ENCODE measurements around the gene AMBRA1.
"Not testable (repeated sequence)": the region's sequence is repeated elsewhere in the genome, so short reads cannot be mapped to it uniquely, and the experiment has no call there.

Gene AMBRA1

GRCh38 chr11:46588915-46589314 is 4.9 kb downstream of the AMBRA1 start:
- TF ChIP-seq CTCF (conservative IDR thresholded peaks at IDR 0.05) (no peak), ZFX (IDR thresholded peaks at IDR 0.05) (no peak)
- no peak overlapping the region for H3K27ac ChIP-seq

- TF ChIP-seq CTCF (conservative IDR thresholded peaks at IDR 0.05), result no peak
- no peak for TF ChIP-seq ZFX (IDR thresholded peaks at IDR 0.05)
- no peak overlapping the region for H3K27ac ChIP-seq
Observed at GRCh38 chr11:46588131-46588530, 5.7 kb downstream of the AMBRA1 start.

- not testable (repeated sequence) for H3K27ac ChIP-seq
Observed at GRCh38 chr11:46583513-46583912, 10.3 kb downstream of the AMBRA1 start.

- TF ChIP-seq CTCF (conservative IDR thresholded peaks at IDR 0.05) (no peak), ZFX (IDR thresholded peaks at IDR 0.05) (no peak)
- H3K27ac ChIP-seq, result no peak overlapping the region
Observed at GRCh38 chr11:46582588-46582987, 11.2 kb downstream of the AMBRA1 start.

- TF ChIP-seq CTCF (conservative IDR thresholded peaks at IDR 0.05), result no peak
- no peak for TF ChIP-seq ZFX (IDR thresholded peaks at IDR 0.05)
- H3K27ac ChIP-seq, result no peak overlapping the region
Observed at GRCh38 chr11:46577058-46577457, 16.8 kb downstream of the AMBRA1 start.

- TF ChIP-seq CTCF (conservative IDR thresholded peaks at IDR 0.05) (no peak), ZFX (IDR thresholded peaks at IDR 0.05) (no peak)
- no peak overlapping the region for H3K27ac ChIP-seq
Observed at GRCh38 chr11:46574656-46575055, 19.2 kb downstream of the AMBRA1 start.

GRCh38 chr11:46570790-46571398 is 22.9 kb downstream of the AMBRA1 start:
- TF ChIP-seq CTCF (conservative IDR thresholded peaks at IDR 0.05) (no peak), ZFX (IDR thresholded peaks at IDR 0.05) (no peak)
- H3K27ac ChIP-seq, result no peak overlapping the region

- TF ChIP-seq CTCF (conservative IDR thresholded peaks at IDR 0.05) (no peak), ZFX (IDR thresholded peaks at IDR 0.05) (no peak)
- no peak overlapping the region for H3K27ac ChIP-seq
Observed at GRCh38 chr11:46565232-46565840, 28.5 kb downstream of the AMBRA1 start.

Data from C4-2B (cell line).